Right forelimb (tissue), 1 donor: ENCODE measurements around the gene PCGF3.
A peak's percentile ranks its signal among the peaks of the same experiment; 100 is the strongest.
"Not testable (repeated sequence)": the region's sequence is repeated elsewhere in the genome, so short reads cannot be mapped to it uniquely, and the experiment has no call there.

Experiments used
- DNase-seq: peaks from one replicate; pipeline ENCODE4 v3.0.0-alpha.2; 2018

Gene PCGF3

GRCh38 chr4:764405-765169 is 59.0 kb downstream of the PCGF3 start:
- no peak for DNase-seq

GRCh38 chr4:766152-766515 is 60.5 kb downstream of the PCGF3 start:
- no peak for DNase-seq

- no peak for DNase-seq
Measured at GRCh38 chr4:766559-767283, 61.1 kb downstream of the PCGF3 start.

- no peak for DNase-seq
Measured at GRCh38 chr4:768076-768475, 62.4 kb downstream of the PCGF3 start.

GRCh38 chr4:768995-769394 is 63.4 kb downstream of the PCGF3 start:
- DNase-seq: no peak

- DNase-seq: no peak
Measured at GRCh38 chr4:769511-769910, 63.9 kb downstream of the PCGF3 start.

- no peak for DNase-seq
Measured at GRCh38 chr4:770022-770421, 64.4 kb downstream of the PCGF3 start.

GRCh38 chr4:771464-771863 is 65.8 kb downstream of the PCGF3 start:
- no peak for DNase-seq

GRCh38 chr4:772118-772517 is 66.5 kb downstream of the PCGF3 start:
- no peak for DNase-seq

- no peak for DNase-seq
Measured at GRCh38 chr4:772776-773175, 67.1 kb downstream of the PCGF3 start.

- no peak for DNase-seq
Measured at GRCh38 chr4:773214-773613, 67.6 kb downstream of the PCGF3 start.

- DNase-seq: not testable (repeated sequence)
Measured at GRCh38 chr4:774419-775092, 68.9 kb downstream of the PCGF3 start.

- DNase-seq: not testable (repeated sequence)
Measured at GRCh38 chr4:775485-775884, 69.9 kb downstream of the PCGF3 start.

- no peak for DNase-seq
Measured at GRCh38 chr4:776743-777441, 71.3 kb downstream of the PCGF3 start.

- no peak for DNase-seq
Measured at GRCh38 chr4:777520-778262, 72.1 kb downstream of the PCGF3 start.

GRCh38 chr4:779555-779954 is 73.9 kb downstream of the PCGF3 start:
- no peak for DNase-seq

GRCh38 chr4:780255-780654 is 74.6 kb downstream of the PCGF3 start:
- DNase-seq: not testable (repeated sequence)

GRCh38 chr4:780716-781492 is 75.3 kb downstream of the PCGF3 start:
- no peak for DNase-seq

GRCh38 chr4:781493-782216 is 76.0 kb downstream of the PCGF3 start:
- peak; percentile 100 for DNase-seq

GRCh38 chr4:784401-785331 is 79.0 kb downstream of the PCGF3 start:
- DNase-seq: no peak
